Activated naive CD4-positive, alpha-beta T cell treated with anti-CD3 and anti-CD28 coated beads, Interleukin-2, amount 50 U/mL, for 24 hours (primary cell): ENCODE measurements around the gene CDCP1.
A peak's percentile ranks its signal among the peaks of the same experiment; 100 is the strongest.

Source experiments
- H3K27ac Mint-ChIP-seq: one replicate; pipeline ENCODE4 v1.8.0; 2021; ENCODE audit warnings: mild to moderate bottlenecking, mixed read lengths
- H3K27me3 Mint-ChIP-seq: one replicate; pipeline ENCODE4 v1.8.0; 2021; ENCODE audit warnings: mixed read lengths
- H3K36me3 Mint-ChIP-seq: one replicate; pipeline ENCODE4 v1.8.0; 2021; ENCODE audit warnings: mixed read lengths
- H3K4me1 Mint-ChIP-seq: one replicate; pipeline ENCODE4 v1.8.0; 2021; ENCODE audit warnings: mixed read lengths
- H3K4me3 Mint-ChIP-seq: one replicate; pipeline ENCODE4 v1.8.0; 2021; ENCODE audit warnings: mild to moderate bottlenecking, mixed read lengths
- H3K9me3 Mint-ChIP-seq: one replicate; pipeline ENCODE4 v1.8.0; 2021; ENCODE audit warnings: mixed read lengths

Gene CDCP1

DNA sequence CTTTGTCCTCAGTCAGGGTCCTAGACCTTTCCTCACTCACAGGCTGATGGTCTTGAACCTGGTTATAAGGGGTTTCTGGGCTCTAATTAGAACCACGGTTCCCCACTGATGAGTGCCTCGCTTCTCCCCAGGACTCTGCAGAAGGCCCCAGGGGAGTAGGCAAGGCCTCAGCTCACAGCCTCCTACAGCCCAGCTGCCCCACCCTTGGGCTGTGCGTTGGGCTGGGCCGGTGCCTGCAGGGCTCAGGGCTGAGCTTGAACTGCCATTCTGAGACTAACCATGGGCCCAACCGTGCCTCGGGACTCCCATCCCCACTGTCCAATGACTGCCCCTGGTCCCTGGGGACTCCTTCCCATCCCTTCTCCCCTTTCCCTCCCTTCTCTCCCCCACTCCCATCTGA lies 94.5 kb downstream of the CDCP1 start:
- H3K4me3 Mint-ChIP-seq: no peak overlapping the region

DNA sequence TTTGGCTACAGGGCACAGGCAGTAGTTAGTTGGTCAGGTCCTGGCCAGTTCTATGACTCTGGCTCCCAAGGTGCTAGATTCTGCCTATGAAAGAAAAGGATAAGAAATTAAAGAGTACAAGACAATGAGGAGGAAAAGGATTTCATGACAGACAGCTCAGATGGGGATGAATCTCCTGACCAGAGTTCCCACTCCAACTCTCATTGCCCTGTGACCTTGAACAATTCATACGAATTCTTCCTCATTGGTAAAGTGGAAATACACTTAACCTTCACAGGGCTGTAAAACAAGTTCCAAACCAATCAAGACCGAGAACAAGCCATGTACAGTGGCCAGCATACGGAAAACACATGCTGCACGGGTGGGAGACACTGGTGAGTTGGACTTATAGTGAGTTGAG lies 96.4 kb downstream of the CDCP1 start:
- H3K27ac Mint-ChIP-seq: no peak overlapping the region
- H3K36me3 Mint-ChIP-seq: no peaks in the 10 kb centered on the region
- peaks cover 10% of the 10 kb centered on the region for H3K27me3 Mint-ChIP-seq
- no peaks in the 10 kb centered on the region for H3K9me3 Mint-ChIP-seq
- peaks cover 4% of the 10 kb centered on the region for H3K4me1 Mint-ChIP-seq
- no peak overlapping the region for H3K4me3 Mint-ChIP-seq

More for the DNA sequence above, 94.5 kb downstream of the CDCP1 start:
- Mint-ChIP-seq H3K36me3 (no peaks in the 10 kb centered on the region), H3K9me3 (no peaks in the 10 kb centered on the region), H3K27ac (no peak overlapping the region), H3K4me1 (peaks cover 4% of the 10 kb centered on the region), H3K27me3 (peaks cover 10% of the 10 kb centered on the region)

- Mint-ChIP-seq H3K27ac (no peak overlapping the region), H3K27me3 (peaks cover 10% of the 10 kb centered on the region), H3K4me3 (no peak overlapping the region), H3K9me3 (no peaks in the 10 kb centered on the region), H3K36me3 (no peaks in the 10 kb centered on the region), H3K4me1 (no peaks in the 10 kb centered on the region)
Observed at GRCh38 chr3:45048244-45048643, 97.9 kb downstream of the CDCP1 start.

GRCh38 chr3:45043728-45044299 lies 102.4 kb downstream of the CDCP1 start:
- Mint-ChIP-seq H3K4me1 (peaks cover 22% of the 10 kb centered on the region), H3K27me3 (peaks cover 4% of the 10 kb centered on the region), H3K36me3 (no peaks in the 10 kb centered on the region), H3K4me3 (no peak overlapping the region), H3K27ac (no peak overlapping the region), H3K9me3 (no peaks in the 10 kb centered on the region)

DNA sequence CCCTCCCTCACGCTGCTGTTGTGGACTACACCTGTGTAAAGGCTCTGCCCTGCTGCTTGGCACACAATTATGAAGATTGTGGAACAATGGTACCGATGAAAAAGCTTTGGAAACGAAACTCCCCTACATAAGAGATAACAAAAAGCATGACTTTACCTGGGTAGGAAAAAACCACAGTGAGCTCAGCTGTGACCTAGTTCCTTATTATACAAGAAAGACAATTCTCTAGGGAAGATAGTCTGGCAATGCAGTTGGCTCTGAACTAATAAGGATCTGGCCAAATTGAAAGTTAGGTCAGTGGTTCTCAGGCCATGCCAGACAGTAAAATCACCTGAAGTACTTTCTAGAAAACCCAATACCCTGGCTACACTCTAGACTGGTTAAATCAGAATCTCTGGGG lies 104.0 kb downstream of the CDCP1 start:
- Mint-ChIP-seq H3K4me3 (no peak overlapping the region), H3K27me3 (no peaks in the 10 kb centered on the region), H3K9me3 (no peaks in the 10 kb centered on the region), H3K27ac (no peak overlapping the region), H3K4me1 (peaks cover 29% of the 10 kb centered on the region), H3K36me3 (no peaks in the 10 kb centered on the region)

DNA sequence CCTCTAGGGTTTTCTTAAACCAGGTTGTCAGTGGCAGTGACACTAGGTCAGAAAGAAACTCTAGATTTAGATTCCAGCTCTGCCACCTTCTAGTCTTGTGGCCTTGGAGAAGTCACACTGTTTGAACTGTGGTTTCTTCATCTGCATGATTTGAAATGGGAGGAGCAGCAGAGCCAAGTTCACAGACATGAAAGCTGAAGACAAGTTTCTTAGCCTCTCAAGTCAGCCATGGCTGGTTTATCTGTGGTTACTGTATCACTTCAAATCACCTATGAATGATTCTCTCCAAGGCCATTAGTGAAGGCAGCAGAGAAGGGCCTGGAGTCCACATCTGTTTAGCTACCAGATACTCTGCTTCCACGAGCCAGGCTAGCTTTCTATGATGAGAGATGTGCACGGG lies 104.5 kb downstream of the CDCP1 start:
- Mint-ChIP-seq H3K27me3 (peaks cover 2% of the 10 kb centered on the region), H3K27ac (no peak overlapping the region), H3K4me3 (no peak overlapping the region), H3K36me3 (no peaks in the 10 kb centered on the region), H3K4me1 (peaks cover 33% of the 10 kb centered on the region), H3K9me3 (no peaks in the 10 kb centered on the region)

GRCh38 chr3:45037720-45038455 lies 108.3 kb downstream of the CDCP1 start:
- peak overlapping the region; percentile 66 for H3K4me3 Mint-ChIP-seq
- H3K27ac Mint-ChIP-seq: no peak overlapping the region
- H3K4me1 Mint-ChIP-seq: peaks cover 61% of the 10 kb centered on the region
- peaks cover 4% of the 10 kb centered on the region for H3K27me3 Mint-ChIP-seq
- no peaks in the 10 kb centered on the region for H3K9me3 Mint-ChIP-seq
- H3K36me3 Mint-ChIP-seq: no peaks in the 10 kb centered on the region

DNA sequence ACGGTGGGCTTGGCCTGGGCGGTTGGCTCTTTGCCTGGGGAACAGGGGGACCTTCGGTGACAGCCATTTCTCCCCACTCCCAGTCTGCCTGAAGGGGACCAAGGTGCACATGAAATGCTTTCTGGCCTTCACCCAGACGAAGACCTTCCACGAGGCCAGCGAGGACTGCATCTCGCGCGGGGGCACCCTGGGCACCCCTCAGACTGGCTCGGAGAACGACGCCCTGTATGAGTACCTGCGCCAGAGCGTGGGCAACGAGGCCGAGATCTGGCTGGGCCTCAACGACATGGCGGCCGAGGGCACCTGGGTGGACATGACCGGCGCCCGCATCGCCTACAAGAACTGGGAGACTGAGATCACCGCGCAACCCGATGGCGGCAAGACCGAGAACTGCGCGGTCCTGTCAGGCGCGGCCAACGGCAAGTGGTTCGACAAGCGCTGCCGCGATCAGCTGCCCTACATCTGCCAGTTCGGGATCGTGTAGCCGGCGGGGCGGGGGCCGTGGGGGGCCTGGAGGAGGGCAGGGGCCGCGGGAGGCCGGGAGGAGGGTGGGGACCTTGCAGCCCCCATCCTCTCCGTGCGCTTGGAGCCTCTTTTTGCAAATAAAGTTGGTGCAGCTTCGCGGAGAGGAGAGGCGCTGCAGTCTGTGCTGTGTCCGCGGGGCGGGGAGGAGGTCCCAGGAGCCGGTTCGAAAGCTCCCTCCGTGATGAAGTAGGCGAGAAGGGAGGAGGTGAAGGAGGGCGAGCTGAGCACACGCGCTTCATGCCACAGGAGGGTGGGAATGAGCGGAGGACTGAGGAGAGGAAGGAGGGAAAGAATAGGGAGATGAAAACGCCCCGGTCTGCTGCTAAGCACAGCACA lies 110.5 kb downstream of the CDCP1 start:
- H3K27ac Mint-ChIP-seq: no peak overlapping the region
- H3K9me3 Mint-ChIP-seq: no peaks in the 10 kb centered on the region
- H3K4me1 Mint-ChIP-seq: peaks cover 44% of the 10 kb centered on the region
- H3K4me3 Mint-ChIP-seq: peak overlapping the region; percentile 86
- H3K27me3 Mint-ChIP-seq: peaks cover 4% of the 10 kb centered on the region
- no peaks in the 10 kb centered on the region for H3K36me3 Mint-ChIP-seq

- Mint-ChIP-seq H3K4me3 (no peak overlapping the region), H3K9me3 (no peaks in the 10 kb centered on the region), H3K27me3 (peaks cover 4% of the 10 kb centered on the region)
Observed at GRCh38 chr3:45034612-45035252, 111.4 kb downstream of the CDCP1 start.

DNA sequence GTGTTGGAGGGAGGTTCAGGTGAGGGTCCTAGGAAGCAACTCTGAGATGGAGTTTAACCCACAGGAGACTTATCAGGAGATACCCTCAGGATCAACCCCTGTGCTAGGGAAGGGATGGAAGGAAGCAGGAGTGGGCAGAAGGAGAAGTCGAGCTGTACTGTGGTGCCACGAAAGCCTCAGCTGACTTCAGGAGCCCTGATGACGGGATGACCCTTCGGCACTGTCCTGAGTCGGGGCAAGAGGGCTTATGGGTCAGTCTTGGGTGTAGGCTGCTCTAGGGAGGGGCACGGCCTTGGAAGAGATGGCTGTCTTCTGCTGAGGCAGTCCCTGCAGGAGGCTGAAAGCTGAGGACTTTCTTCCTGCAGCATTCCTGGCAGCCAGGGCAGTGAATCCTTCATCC lies 112.4 kb downstream of the CDCP1 start:
- Mint-ChIP-seq H3K27ac (no peak overlapping the region), H3K4me1 (peaks cover 38% of the 10 kb centered on the region), H3K27me3 (peaks cover 4% of the 10 kb centered on the region), H3K4me3 (no peak overlapping the region), H3K9me3 (no peaks in the 10 kb centered on the region), H3K36me3 (no peaks in the 10 kb centered on the region)

More at GRCh38 chr3:45034612-45035252, 111.4 kb downstream of the CDCP1 start:
- H3K36me3 Mint-ChIP-seq: no peaks in the 10 kb centered on the region
- peaks cover 38% of the 10 kb centered on the region for H3K4me1 Mint-ChIP-seq
- no peak overlapping the region for H3K27ac Mint-ChIP-seq
